ENCODE results near the gene RBFA. TPM values are rescaled to one million over a fixed set of nuclear protein-coding genes. Genes with fewer than 3 reads are reported as not detected.

The RBFA gene
- total and polyA plus RNA-seq, 2 of the 13 experiments (the other 11 are each of a cell fraction or from before 2014, with no cell fraction given), result 29.7 to 42.4 TPM

DNA sequence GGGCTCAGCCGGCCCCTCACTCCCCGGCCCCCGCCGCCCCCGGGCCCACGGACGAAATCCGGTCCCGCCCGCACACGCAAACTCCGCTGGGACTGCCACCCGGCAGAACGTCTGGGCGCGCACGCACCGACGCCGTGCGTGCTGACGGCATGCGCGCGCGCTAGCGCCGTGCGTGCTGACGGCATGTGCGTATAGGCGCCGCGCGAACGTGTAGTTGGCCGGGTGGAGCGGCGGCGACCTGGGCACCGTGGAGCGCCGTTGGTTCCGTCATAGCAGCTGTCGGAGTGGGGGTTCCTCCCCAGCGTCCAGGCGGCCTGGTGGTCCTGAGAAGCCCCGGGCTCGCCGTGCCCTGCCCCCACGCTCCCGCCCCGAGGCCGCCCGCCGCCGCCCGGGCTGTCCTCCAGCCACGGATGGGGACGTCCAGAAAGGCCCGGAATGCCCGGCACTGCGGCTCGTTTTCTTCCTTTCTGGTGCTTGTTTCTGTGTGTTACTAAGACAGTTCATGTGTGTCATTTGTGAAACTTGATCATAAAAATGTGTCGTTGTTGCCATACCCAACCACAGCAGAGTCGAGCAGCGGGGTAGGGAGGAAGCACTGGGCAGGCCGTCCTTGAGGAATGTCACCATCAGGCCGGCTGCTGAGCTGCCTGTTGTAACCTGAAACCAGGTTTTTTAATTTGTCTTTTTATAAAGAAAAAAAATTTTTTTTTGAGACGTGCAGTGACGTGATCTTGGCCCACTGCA lies 45.6 kb upstream of the RBFA start, which contains the start of gene TXNL4A (continued):
- TF ChIP-seq, protein P1, sequence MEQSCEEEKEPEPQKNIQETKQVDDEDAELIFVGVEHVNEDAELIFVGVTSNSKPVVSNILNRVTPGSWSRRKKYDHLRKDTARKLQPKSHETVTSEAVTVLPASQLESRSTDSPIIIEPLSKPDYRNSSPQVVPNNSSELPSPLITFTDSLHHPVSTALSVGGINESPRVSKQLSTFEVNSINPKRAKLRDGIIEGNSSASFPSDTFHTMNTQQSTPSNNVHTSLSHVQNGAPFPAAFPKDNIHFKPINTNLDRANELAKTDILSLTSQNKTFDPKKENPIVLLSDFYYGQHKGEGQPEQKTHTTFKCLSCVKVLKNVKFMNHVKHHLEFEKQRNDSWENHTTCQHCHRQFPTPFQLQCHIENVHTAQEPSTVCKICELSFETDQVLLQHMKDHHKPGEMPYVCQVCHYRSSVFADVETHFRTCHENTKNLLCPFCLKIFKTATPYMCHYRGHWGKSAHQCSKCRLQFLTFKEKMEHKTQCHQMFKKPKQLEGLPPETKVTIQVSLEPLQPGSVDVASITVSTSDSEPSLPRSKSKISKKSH (CRISPR knock-in tag; IDR thresholded peaks at IDR 0.05; ENCODE audit: borderline replicate concordance), result no peak
- TF ChIP-seq ZNF616 (CRISPR knock-in tag; IDR thresholded peaks at IDR 0.05; ENCODE audit: low read depth), result no peak
- TF ChIP-seq IRF2 (CRISPR knock-in tag; IDR thresholded peaks at IDR 0.05), result no peak
- TF ChIP-seq RFX5 (IDR thresholded peaks at IDR 0.05; ENCODE audit: low read depth, low read length), result no peak
- peak; percentile 97 for TF ChIP-seq YEATS4 (CRISPR knock-in tag; IDR thresholded peaks at IDR 0.05; ENCODE audit: borderline replicate concordance)
- TF ChIP-seq, protein P2, sequence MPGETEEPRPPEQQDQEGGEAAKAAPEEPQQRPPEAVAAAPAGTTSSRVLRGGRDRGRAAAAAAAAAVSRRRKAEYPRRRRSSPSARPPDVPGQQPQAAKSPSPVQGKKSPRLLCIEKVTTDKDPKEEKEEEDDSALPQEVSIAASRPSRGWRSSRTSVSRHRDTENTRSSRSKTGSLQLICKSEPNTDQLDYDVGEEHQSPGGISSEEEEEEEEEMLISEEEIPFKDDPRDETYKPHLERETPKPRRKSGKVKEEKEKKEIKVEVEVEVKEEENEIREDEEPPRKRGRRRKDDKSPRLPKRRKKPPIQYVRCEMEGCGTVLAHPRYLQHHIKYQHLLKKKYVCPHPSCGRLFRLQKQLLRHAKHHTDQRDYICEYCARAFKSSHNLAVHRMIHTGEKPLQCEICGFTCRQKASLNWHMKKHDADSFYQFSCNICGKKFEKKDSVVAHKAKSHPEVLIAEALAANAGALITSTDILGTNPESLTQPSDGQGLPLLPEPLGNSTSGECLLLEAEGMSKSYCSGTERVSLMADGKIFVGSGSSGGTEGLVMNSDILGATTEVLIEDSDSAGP (CRISPR knock-in tag; IDR thresholded peaks at IDR 0.05; ENCODE audit: borderline replicate concordance), result peak; percentile 83; the same call in 1 of the 2 replicates
- TF ChIP-seq NCOA2 (CRISPR knock-in tag; IDR thresholded peaks at IDR 0.05), result no peak
- TF ChIP-seq, protein P3, sequence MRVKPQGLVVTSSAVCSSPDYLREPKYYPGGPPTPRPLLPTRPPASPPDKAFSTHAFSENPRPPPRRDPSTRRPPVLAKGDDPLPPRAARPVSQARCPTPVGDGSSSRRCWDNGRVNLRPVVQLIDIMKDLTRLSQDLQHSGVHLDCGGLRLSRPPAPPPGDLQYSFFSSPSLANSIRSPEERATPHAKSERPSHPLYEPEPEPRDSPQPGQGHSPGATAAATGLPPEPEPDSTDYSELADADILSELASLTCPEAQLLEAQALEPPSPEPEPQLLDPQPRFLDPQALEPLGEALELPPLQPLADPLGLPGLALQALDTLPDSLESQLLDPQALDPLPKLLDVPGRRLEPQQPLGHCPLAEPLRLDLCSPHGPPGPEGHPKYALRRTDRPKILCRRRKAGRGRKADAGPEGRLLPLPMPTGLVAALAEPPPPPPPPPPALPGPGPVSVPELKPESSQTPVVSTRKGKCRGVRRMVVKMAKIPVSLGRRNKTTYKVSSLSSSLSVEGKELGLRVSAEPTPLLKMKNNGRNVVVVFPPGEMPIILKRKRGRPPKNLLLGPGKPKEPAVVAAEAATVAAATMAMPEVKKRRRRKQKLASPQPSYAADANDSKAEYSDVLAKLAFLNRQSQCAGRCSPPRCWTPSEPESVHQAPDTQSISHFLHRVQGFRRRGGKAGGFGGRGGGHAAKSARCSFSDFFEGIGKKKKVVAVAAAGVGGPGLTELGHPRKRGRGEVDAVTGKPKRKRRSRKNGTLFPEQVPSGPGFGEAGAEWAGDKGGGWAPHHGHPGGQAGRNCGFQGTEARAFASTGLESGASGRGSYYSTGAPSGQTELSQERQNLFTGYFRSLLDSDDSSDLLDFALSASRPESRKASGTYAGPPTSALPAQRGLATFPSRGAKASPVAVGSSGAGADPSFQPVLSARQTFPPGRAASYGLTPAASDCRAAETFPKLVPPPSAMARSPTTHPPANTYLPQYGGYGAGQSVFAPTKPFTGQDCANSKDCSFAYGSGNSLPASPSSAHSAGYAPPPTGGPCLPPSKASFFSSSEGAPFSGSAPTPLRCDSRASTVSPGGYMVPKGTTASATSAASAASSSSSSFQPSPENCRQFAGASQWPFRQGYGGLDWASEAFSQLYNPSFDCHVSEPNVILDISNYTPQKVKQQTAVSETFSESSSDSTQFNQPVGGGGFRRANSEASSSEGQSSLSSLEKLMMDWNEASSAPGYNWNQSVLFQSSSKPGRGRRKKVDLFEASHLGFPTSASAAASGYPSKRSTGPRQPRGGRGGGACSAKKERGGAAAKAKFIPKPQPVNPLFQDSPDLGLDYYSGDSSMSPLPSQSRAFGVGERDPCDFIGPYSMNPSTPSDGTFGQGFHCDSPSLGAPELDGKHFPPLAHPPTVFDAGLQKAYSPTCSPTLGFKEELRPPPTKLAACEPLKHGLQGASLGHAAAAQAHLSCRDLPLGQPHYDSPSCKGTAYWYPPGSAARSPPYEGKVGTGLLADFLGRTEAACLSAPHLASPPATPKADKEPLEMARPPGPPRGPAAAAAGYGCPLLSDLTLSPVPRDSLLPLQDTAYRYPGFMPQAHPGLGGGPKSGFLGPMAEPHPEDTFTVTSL (CRISPR knock-in tag; IDR thresholded peaks at IDR 0.05; ENCODE audit: borderline replicate concordance), result no peak
- no peak for TF ChIP-seq ZSCAN22 (CRISPR knock-in tag; IDR thresholded peaks at IDR 0.05)
- TF ChIP-seq FOXO1 (CRISPR knock-in tag; IDR thresholded peaks at IDR 0.05), result peak; percentile 52; the same call in 1 of the 2 replicates
- TF ChIP-seq MAFF (IDR thresholded peaks at IDR 0.05; ENCODE audit: low read depth, low read length), result no peak
- no peak for TF ChIP-seq ZNF207 (IDR thresholded peaks at IDR 0.05; ENCODE audit: borderline replicate concordance)
- no peak for TF ChIP-seq RCOR2 (CRISPR knock-in tag; IDR thresholded peaks at IDR 0.05)
- TF ChIP-seq ZNF703 (CRISPR knock-in tag; IDR thresholded peaks at IDR 0.05; ENCODE audit: borderline replicate concordance), result no peak
- TF ChIP-seq ZNF333 (CRISPR knock-in tag; IDR thresholded peaks at IDR 0.05; ENCODE audit: borderline replicate concordance), result no peak
- TF ChIP-seq, protein P4, sequence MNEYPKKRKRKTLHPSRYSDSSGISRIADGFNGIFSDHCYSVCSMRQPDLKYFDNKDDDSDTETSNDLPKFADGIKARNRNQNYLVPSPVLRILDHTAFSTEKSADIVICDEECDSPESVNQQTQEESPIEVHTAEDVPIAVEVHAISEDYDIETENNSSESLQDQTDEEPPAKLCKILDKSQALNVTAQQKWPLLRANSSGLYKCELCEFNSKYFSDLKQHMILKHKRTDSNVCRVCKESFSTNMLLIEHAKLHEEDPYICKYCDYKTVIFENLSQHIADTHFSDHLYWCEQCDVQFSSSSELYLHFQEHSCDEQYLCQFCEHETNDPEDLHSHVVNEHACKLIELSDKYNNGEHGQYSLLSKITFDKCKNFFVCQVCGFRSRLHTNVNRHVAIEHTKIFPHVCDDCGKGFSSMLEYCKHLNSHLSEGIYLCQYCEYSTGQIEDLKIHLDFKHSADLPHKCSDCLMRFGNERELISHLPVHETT (CRISPR knock-in tag; conservative IDR thresholded peaks at IDR 0.05), result no peak; the same call in 1 of the 2 replicates
- TF ChIP-seq ZNF775 (CRISPR knock-in tag; IDR thresholded peaks at IDR 0.05; ENCODE audit: borderline replicate concordance), result no peak
- no peak; the same call in 1 of the 2 replicates for TF ChIP-seq MIER3 (CRISPR knock-in tag; IDR thresholded peaks at IDR 0.05; ENCODE audit: borderline replicate concordance)
- TF ChIP-seq SRF (IDR thresholded peaks at IDR 0.05; ENCODE audit: low read depth, low read length), result no peak
- TF ChIP-seq KLF12 (CRISPR knock-in tag; IDR thresholded peaks at IDR 0.05; ENCODE audit: borderline replicate concordance), result no peak; the same call in 1 of the 2 replicates

All from HepG2 (cell line).